ENCODE data around the gene SPTLC2. TPM values are rescaled to one million over a fixed set of nuclear protein-coding genes. Genes with fewer than 3 reads are reported as not detected.
"Not testable (repeated sequence)": the region's sequence is repeated elsewhere in the genome, so short reads cannot be mapped to it uniquely, and the experiment has no call there.

The SPTLC2 gene, protein sequence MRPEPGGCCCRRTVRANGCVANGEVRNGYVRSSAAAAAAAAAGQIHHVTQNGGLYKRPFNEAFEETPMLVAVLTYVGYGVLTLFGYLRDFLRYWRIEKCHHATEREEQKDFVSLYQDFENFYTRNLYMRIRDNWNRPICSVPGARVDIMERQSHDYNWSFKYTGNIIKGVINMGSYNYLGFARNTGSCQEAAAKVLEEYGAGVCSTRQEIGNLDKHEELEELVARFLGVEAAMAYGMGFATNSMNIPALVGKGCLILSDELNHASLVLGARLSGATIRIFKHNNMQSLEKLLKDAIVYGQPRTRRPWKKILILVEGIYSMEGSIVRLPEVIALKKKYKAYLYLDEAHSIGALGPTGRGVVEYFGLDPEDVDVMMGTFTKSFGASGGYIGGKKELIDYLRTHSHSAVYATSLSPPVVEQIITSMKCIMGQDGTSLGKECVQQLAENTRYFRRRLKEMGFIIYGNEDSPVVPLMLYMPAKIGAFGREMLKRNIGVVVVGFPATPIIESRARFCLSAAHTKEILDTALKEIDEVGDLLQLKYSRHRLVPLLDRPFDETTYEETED
- 44.2 TPM for total RNA-seq
- long read RNA-seq, full-length matches to known transcripts, result 33 of 46 reads
- long read RNA-seq, partial matches to known transcripts, result 2 of 46 reads
- long read RNA-seq, other reads (novel, unspliced or antisense), result 11 of 46 reads

DNA sequence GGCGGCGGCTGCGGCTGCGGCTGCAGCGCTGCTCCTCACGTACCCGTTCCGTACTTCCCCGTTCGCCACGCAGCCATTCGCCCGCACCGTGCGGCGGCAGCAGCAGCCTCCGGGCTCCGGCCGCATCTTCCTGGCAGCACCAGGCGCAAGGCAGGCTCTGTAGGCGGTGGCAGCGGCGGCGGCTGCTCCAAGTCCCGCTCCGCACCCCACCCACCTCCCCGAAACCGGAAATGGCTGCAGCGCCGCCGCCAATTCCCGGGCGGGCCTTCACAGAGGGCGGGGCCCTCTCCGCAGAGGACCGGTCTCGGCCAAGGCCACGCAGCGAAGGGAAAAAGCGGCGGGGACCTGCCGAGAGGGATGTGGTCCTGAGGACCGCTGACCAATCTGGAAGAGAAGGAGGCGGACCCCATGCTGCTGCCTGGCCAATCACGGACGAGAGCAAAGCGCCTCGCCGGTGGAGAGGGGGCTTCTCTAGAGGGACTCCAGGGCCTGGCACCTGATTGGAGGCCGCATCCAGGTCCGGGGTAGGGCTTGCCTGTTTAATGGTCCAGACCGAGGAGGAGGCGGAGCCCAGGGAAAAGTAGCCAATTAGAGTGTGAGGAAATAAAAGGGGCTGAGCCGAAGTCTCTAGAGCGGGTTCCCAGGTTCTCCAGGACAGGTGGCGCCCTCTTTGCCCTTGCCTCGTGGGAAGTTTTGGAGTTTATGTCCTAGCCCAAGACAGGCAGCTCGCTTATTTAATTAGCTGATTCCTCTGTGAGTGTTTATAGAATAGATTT, at the start of gene SPTLC2:
TSS of gene SPTLC2 (minus strand) at position 184 of the 776 bp plus-strand sequence. CDS start at position 126, 58 bp downstream.
- H3K27me3 ChIP-seq, result no peaks in the 10 kb centered on the region
- peak; percentile 99 for ATAC-seq
- no peaks in the 10 kb centered on the region for H3K36me3 ChIP-seq
- intact Hi-C loops (cut with DNase I), result no loop called here
- H3K9me3 ChIP-seq, result no peaks in the 10 kb centered on the region
- H3K27ac ChIP-seq, result peak within 1 kb of the TSS; percentile 76
- peak; percentile 99 for DNase-seq
- no peak for TF ChIP-seq CTCF (IDR thresholded peaks at IDR 0.05)
- peak within 1 kb of the TSS; percentile 77 for H3K4me3 ChIP-seq
- peaks cover 20% of the 10 kb centered on the region for H3K4me1 ChIP-seq

- DNase-seq, result no peak
- no peak for TF ChIP-seq CTCF (IDR thresholded peaks at IDR 0.05)
- ATAC-seq, result no peak
- Histone ChIP-seq H3K4me3 (no peak overlapping the region), H3K27me3 (no peaks in the 10 kb centered on the region), H3K36me3 (no peaks in the 10 kb centered on the region), H3K27ac (no peak overlapping the region), H3K9me3 (no peaks in the 10 kb centered on the region), H3K4me1 (no peaks in the 10 kb centered on the region)
- intact Hi-C loops (cut with DNase I), result no loop called here
Measured at GRCh38 chr14:77663293-77663692, 46.9 kb upstream of the SPTLC2 start.

DNA sequence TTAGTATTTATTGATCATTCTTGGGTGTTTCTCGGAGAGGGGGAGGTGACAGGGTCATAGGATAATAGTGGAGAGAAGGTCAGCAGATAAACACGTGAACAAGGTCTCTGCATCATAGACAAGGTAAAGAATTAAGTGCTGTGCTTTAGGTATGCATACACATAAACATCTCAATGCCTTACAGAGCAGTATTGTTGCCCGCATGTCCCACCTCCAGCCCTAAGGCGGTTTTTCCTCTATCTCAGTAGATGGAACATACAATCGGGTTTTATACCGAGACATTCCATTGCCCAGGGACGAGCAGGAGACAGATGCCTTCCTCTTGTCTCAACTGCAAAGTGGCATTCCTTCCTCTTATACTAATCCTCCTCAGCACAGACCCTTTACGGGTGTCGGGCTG, 45.1 kb upstream of the SPTLC2 start:
- H3K4me1 ChIP-seq; H3K9me3 ChIP-seq; ATAC-seq; H3K27ac ChIP-seq; intact Hi-C loops (cut with DNase I); DNase-seq; H3K4me3 ChIP-seq; H3K36me3 ChIP-seq; H3K27me3 ChIP-seq: not testable (repeated sequence)

DNA sequence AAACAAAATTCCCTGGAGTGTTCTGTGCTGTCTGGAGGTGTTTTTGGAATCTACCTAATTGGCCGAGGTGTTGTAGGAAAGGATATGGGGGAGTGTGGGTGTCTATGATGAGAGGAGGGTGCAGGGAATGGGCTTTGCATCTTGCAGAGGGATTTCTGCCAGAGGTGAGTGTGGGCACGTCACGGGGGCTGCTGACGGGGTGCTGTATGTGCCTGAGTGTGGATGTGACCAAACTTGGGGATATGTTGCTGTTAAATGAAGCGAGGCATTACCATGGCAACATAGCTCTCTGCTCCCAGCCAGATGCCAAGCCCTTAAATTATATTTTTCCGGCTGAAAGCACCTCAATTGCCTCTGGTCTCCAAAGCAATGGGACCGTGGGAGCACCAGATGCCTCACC, 44.3 kb upstream of the SPTLC2 start:
- Histone ChIP-seq H3K36me3 (no peaks in the 10 kb centered on the region), H3K4me3 (no peak overlapping the region), H3K27me3 (no peaks in the 10 kb centered on the region), H3K4me1 (peaks cover 10% of the 10 kb centered on the region), H3K27ac (no peak overlapping the region), H3K9me3 (no peaks in the 10 kb centered on the region)
- no peak for ATAC-seq
- intact Hi-C loops (cut with DNase I), result no loop called here
- TF ChIP-seq CTCF (IDR thresholded peaks at IDR 0.05), result no peak
- no peak for DNase-seq

DNA sequence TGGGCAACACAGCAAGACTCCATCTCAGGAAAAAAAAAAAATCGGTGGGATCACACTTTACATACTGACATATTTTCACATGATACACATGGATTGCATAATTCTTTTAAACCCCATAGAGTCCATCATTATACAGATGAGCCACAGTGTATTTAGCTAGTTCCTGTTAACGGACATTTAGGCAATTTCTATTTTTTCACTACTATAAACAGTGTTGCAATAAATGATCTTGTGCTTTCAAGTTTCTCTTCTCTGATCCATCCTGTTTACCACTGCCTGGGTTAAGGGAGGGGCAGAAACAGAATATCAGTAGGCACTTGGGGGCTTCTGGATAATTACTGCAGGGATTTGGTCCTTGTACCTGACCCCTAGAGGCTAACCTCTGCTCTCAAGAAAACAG, 43.4 kb upstream of the SPTLC2 start:
- no peak overlapping the region for H3K4me3 ChIP-seq
- H3K4me1 ChIP-seq, result peaks cover 10% of the 10 kb centered on the region
- no peaks in the 10 kb centered on the region for H3K27me3 ChIP-seq
- no peaks in the 10 kb centered on the region for H3K9me3 ChIP-seq
- H3K27ac ChIP-seq, result no peak overlapping the region
- peak; percentile 67 for ATAC-seq
- no peak for DNase-seq
- no peak for TF ChIP-seq CTCF (IDR thresholded peaks at IDR 0.05)
- H3K36me3 ChIP-seq, result no peaks in the 10 kb centered on the region
- intact Hi-C loops (cut with DNase I), result no loop called here

Data from upper lobe of right lung (tissue), 1 donor.